ENCODE data around the gene SLC6A17. TPM values are rescaled to one million over a fixed set of nuclear protein-coding genes. Genes with fewer than 3 reads are reported as not detected.

Gene SLC6A17
- polyA plus RNA-seq, 4 donors = 0.66 to 1.1 (median 0.96) TPM

DNA sequence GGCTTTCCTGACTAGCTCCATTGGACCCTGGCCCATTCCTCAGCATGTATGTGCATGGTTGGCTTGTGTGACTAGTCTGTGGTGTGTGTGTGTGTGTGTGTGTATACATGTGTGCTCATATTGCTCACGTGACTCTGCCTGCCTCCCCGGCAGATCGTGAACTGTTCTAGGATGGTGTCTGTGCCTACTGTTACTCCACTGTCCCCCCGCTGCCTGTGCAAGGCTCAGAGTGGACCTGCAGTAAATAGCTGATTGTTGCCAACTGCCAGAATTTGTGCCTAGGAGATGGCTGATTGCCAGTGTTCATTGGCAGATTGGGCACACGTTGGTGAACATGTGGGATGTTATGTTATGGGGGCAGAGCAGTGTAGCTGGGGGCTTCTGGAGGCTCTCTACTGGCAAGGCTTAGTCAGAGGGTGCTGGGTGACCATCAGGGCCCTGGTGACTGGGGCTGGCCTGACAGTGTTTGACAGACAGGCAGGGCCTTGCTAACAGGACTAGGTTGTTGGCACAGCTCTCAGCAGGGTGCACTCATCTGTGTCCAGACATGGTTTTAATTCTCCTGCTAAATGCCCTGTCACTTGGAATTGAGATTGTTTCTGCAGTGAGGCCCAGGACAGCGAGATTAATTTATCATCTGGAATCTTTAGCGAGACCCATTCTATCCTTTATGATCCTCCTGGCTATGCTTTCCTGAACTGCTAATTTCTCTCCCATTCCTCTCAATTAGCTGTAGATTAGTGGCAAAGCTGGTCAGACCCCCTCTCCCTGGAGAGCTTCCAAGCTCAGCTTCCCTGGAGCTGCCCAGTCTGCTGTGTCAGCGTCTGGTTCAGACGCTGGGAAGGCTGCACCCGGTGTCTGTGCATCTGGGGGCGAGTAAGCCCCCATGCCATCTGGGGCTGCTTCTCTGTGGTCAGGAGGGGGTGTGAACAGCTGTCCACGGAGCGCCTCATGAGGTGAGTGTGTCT is 20.8 kb downstream of the SLC6A17 start:
- no peak for DNase-seq (ENCODE audit: low read depth in 4 of 4, low spot score in 2 of 4)

DNA sequence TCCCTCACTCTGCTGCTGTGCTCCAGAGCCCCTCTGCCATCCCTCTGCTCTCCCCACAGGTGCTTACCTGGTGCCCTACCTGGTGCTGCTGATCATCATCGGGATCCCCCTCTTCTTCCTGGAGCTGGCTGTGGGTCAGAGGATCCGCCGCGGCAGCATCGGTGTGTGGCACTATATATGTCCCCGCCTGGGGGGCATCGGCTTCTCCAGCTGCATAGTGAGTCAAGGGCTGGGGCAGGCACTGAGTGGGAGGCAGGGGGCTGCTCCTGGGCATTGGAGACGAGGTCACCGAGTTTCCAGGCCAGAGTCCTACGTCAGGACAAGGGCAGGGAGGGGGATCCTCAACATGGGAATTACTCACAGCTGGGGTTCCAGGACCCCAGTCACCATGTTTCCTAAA is 21.7 kb downstream of the SLC6A17 start:
- DNase-seq (ENCODE audit: low read depth in 4 of 4, low spot score in 2 of 4) = no peak

DNA sequence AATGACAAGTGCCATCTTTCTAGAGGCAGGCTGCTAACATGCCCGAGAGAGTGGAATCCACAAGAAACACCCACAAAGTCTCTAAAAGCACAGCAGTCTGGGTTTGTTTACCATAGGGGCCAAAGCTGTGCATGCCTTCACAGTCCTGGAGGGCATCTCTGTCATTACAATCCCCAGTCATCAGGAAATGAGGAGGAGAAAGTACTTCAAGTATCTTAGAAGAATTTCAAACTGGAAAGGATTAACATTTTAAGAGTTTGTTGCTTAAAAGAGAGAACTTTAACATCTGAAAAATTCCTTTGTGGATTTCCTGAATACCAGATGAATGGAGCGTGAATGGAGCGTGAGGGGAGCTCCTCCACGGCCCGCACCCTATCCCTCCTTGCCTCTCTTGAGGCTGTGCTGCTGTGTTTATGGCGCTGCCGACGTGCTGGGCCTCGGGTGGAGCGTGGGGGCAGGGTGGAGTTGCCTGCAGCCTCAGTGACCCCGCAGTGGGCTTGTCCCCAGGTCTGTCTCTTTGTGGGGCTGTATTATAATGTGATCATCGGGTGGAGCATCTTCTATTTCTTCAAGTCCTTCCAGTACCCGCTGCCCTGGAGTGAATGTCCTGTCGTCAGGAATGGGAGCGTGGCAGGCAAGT is 23.3 kb downstream of the SLC6A17 start:
- no peak for DNase-seq (ENCODE audit: low read depth in 4 of 4, low spot score in 2 of 4)

DNA sequence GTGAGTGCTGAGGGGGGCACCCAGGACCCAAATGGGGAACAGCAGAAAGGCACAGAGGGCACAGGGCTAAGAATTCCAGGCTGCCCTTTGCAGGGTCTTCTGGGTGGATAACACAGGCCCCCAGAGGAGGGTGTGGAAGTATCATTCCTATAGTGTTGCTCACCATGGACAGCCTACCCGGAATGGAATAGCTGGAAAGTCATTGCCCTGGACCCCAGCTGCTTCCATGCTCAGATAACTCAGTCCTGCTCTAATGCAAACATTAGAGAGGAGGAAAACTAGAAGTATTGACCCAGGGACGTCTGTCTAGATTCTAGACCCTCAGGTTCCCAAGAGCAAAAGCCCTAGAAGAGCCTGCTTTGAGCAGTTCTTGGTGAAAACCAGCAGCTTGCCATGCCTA is 24.7 kb downstream of the SLC6A17 start:
- DNase-seq (ENCODE audit: low read depth in 4 of 4, low spot score in 2 of 4) = no peak

DNA sequence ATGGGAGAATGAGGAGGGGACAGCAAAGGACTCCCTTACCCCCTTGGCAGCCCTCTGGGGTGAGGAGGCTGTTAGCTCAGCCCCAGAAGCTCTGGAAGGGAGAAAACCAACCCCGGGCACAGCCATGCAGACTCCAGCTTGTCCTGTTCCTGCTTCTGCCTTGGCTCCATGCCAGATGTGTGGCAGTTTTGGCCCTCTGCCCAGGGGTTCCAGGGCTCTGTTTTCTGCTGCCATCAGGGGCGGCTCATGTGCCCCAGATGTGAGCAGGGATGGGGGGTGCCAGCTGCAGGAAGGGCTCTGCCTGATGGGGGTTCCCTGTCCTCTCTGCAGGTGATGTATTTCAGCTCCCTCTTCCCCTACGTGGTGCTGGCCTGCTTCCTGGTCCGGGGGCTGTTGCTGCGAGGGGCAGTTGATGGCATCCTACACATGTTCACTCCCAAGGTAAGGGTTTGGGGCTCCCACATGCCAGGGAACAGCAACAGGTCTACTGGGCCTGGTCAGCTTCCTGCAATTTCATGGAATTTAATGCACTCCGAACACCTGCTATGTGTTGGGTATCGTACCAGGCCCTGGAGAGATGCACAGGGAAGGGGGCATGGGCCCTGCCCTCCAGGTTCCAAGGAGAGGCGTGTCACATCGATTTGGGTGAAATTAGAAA is 26.1 kb downstream of the SLC6A17 start:
- no peak for DNase-seq (ENCODE audit: low read depth in 4 of 4, low spot score in 2 of 4)

DNA sequence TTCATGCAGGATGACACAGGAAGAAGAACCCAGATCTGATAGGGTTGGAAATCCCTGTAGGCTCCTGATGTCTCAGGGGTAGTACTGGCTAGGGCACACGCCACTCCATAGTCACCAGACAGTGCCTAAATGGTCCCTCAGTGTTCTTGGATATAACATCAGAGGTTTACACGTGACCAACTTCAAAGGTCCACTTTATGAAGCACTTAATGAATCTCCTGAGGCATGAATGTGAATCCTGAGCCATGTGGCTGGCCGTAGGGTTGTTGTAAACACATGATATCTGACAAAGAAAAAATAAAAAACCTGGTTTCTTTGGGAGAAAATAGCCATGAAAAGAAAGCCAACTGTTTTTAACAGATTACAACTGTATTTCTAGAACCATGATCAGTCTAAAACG is 27.5 kb downstream of the SLC6A17 start:
- no peak for DNase-seq (ENCODE audit: low read depth in 4 of 4, low spot score in 2 of 4)

DNA sequence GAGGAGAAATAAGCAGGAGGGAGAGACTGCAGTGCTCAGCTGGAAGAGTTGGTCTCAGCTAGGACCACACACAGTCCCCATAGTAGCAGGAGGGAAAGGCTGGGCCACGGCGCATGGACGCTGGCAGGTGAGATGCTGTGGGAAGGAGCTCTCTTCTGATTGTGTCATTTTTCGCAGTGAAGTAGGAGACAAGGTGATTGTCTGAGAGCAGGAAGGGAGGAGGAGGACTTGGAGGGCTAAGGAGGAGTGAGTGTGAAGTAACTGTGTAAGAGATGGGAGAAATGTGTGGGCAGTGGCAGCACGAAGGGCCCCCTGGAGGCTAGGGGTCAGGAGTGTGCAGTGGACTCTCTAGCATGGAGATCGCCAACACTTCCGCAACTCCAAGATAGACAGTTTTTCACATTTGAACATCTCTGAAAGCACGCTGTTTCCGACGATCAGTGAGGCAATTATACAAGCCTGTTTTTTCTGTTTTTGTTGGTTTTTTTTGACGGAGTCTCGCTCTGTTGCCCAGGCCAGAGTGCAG is 33.4 kb downstream of the SLC6A17 start:
- no peak for DNase-seq (ENCODE audit: low read depth in 4 of 4, low spot score in 2 of 4)

DNA sequence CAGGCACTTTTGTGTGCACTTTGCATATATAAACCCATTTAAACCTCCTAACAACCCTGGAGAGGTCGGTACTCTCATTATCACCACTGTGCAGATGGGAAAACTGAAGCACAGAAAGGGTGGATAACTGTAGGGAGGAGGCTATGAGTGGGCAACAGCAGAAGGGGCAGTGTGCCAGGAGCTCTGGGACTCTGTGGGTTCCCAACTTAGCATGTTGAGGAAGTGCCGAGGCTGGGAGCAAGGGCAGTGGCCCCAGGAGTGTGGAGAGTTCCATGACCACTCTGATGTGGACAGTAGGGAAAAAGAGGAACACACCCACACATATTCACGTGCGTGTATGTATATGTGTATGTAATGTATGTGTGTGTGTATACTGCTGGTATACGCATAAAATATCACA is 34.2 kb downstream of the SLC6A17 start:
- no peak for DNase-seq (ENCODE audit: low read depth in 4 of 4, low spot score in 2 of 4)

DNA sequence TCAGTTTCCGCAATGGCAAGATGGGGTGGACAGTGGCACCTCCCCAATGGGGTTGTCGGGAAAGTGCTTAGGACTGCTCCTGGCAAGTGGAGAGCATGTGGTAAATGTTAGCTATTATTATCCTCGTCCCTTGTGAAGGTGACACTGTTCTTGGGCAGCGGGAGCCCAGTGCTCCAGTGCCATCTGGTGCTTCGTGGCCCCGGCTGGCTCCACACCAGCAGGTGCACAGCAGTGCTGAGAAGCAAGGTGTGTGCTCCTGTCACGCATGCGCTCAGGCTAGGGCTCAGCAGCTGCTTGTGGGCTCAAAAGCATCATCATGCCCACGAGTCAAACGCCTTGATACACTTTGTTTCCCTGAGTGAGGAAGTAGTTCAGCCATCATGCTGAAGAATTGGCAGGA is 34.9 kb downstream of the SLC6A17 start:
- DNase-seq (ENCODE audit: low read depth in 4 of 4, low spot score in 2 of 4) = no peak

DNA sequence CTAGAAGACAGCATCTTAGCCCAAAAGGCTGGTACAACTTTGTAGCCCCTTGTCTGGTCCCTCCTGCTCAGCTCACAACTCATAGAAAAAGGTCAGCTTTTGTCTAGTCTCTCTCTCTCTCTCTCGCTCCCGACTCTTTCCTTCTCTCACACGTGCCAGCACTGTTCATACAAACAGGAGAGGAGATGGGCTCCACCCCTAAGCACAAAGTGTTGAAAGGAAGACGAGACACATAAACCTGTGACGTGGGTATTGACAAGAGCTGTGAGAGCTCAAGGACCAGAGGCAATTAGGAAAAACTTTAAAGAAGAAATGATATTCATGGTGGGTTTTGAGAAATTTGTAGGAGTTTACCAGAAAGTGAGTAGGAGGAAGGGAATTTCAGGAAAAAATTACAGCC is 36.3 kb downstream of the SLC6A17 start:
- DNase-seq (ENCODE audit: low read depth in 4 of 4, low spot score in 2 of 4) = no peak

DNA sequence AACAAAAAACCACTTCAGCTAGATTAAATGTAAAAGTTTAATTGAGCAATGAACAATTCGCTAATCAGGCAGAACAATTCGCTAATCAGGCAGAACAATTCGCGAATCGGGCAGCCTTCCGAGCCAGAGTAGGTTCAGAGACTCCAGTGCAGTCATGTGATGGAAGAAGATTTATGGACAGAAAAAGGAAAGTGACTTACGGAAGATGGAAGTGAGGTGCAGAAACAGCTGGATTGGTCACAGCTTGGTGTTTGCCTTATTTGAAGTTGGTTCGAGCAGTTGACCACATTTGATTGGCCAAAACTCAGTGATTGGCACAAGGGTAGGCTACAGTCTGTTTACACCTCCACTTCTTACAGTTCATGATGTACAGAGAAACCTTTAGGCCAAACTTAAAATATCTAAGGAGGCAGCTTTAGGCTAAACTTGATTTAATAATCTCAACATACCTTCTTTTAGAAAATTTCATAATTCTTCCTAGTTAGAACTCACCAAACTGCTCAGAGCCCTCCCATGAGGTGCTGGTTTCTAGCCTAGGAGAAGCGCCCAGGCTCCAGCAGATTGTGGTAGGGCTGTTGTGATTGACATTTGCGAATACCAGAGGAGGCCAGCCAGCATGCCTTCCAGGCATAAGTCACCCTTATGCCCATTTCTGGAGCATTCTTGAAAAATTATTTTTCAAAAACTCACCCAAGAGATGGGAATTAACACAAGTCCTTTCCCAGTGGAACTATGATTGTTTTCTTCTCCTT is 37.0 kb downstream of the SLC6A17 start:
- DNase-seq (ENCODE audit: low read depth in 4 of 4, low spot score in 2 of 4) = no peak

DNA sequence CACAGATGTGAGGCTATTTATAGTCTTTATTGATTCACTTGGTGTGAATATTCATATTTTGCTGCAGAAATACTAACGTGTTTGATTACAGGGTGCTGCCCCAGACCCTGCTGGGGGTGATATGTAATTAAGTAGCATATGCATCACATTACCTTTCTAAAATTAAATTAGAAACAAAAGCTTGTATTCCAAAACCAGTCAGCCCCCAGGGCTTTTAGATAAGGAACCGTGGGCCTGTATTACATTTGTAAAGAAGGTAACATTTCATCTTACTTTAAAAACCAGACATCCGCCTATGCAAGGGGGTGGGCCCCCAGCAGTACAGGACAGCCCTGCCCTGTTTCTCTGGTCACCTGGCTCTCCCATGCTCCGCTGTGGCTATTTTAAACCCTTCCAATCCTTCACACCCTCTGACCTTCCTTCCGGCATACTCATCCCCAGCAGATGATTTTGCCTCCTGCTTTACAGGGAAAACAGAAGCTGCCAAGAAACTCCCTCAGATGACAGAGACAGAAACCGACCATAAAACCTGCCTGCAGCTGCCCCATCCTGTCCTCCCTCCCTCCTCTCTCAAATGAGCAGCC is 37.8 kb downstream of the SLC6A17 start:
- no peak for DNase-seq (ENCODE audit: low read depth in 4 of 4, low spot score in 2 of 4)

DNA sequence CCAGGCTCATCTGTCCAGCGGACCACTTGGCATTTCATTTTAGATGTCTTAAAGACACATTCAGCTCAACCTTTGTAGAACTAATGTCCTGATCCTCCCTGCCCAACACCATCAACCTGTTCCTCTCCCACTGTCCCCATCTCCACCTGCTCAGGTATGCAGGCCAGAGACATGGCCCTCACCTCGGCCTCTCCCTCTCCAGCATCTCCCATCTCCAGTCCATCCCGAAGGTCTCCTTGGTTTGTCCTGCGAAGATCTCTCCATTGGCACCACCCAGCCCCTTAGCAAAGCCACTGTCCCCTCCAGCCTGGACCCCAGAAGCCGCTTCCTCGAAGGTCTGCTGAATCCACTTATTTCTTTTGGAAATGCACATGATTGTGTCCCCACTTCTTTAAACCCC is 38.9 kb downstream of the SLC6A17 start:
- DNase-seq (ENCODE audit: low read depth in 4 of 4, low spot score in 2 of 4) = no peak

DNA sequence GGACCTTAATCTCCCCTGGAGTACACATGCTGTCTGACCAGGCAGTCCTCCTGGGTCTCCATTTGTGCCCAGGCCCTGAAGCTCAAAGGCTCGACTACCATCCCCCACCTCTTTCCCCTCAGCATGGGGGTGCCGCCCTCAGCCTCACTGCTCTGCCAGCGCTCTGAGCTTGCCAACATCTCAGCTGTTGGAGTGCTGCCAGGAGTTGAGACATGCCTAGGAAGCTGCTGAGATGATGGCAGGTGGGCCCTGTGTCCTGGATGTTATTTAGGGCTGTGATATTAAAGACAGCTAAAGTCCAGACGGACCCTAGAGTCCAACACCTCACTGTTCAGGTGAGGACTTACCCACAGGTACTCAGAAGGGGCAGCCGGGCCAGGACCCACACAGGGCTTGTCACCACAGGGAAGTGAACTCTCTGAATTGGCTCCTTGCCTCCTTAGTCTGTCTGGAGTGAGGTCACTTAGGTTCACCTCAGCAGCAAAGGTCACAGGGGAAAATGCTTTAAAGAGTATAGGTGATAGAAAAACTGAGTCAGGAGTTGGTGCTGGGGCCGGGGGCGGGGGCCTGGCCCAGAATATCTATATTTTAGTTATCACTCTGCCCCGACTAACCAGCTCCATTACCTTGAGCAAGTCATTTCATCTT is 40.1 kb downstream of the SLC6A17 start:
- no peak for DNase-seq (ENCODE audit: low read depth in 4 of 4, low spot score in 2 of 4)

DNA sequence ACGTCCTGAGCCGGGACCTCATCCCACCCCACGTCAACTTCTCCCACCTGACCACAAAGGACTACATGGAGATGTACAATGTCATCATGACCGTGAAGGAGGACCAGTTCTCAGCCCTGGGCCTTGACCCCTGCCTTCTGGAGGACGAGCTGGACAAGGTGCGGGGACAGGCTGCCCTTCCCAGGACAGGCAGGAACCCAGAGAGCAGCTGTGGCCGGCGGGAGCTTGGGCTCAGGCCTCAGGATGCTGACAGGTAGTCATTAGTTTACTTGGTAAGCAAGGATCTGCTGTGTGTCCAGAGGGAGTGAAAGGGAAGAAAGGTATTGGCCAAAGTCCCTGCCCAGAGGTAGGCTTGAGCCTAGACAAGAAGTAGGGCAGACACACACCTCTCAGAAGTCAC is 42.2 kb downstream of the SLC6A17 start:
- DNase-seq (ENCODE audit: low read depth in 4 of 4, low spot score in 2 of 4) = no peak

DNA sequence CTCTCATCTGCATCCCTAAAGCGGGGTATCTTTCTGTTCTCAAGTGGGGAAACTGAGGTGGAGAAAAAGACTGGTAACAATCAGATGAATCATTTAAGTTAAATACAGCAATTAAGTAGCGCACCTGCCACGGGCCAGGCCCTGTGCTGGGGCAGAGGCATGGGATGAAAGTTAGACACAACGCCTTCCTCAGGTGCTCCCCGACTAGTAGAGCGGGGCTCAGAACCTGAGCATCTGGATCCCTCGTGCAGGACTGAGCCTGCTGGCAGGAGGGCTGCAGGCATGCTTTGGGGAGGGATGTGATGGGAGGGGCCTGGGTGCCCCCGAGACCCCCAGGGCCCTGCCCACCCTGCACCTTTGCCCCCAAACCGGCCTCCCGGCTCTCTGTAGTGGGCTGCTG is 44.9 kb downstream of the SLC6A17 start:
- no peak for DNase-seq (ENCODE audit: low read depth in 4 of 4, low spot score in 2 of 4)

DNA sequence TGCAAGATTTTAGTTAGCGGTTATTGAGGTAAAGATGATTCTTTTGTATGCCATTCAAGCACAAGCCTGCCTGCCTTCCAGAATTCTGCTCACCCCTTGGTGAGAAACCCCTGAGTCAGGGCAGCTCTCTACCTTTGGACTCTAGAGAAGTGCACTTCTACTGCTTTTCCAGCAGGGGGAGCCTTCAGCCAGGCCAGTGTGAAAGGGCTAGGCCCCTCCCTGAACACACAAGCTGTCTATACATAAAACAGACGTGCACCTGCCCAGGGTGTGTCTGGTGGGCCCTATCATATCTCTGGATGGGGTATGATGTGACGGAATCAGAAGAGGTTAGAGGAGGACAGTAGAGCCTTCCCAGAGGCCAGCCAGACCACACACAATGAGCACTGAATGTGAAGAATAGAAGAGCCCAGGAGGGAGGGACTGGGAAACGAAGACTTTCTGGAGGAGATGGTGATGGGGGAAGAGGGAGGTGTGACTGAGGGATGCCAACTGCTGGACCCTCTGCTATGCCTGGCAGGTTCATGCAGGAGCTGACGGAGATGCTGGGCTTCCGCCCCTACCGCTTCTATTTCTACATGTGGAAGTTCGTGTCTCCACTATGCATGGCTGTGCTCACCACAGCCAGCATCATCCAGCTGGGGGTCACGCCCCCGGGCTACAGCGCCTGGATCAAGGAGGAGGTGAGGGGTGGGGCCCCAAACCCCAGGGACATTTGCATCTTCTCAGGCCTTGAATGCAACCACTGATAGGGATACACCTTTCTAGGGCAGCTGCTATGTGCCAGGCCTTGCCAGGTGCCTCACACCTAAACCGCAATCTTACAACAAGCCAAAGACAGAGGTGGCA is 46.8 kb downstream of the SLC6A17 start:
- DNase-seq (ENCODE audit: low read depth in 4 of 4, low spot score in 2 of 4) = no peak

DNA sequence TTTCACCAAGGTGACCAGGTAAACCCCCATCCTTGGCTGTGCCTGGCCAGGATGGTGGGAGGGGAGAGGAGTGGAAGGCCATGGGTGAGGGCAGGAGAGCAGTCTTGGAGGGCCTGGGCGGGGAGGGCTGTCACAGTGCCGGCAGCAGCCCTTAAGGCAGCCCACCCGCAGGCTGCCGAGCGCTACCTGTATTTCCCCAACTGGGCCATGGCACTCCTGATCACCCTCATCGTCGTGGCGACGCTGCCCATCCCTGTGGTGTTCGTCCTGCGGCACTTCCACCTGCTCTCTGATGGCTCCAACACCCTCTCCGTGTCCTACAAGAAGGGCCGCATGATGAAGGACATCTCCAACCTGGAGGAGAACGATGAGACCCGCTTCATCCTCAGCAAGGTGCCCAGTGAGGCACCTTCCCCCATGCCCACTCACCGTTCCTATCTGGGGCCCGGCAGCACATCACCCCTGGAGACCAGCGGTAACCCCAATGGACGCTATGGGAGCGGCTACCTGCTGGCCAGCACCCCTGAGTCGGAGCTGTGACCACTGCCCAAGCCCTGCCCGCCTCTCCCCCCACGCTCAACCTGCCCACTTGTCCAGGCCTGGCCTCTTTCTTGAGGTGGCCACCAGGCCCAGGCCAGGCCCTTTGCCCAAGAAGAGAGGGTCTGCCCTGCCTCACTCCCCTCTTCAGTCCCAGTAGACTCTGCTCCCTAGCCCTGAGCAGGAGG is 47.8 kb downstream of the SLC6A17 start:
- no peak for DNase-seq (ENCODE audit: low read depth in 4 of 4, low spot score in 2 of 4)
